GM19043 (cell line): ENCODE measurements around the gene RASEF.
"Not testable (repeated sequence)": the region's sequence is repeated elsewhere in the genome, so short reads cannot be mapped to it uniquely, and the experiment has no call there.

Experiments used
- ATAC-seq: cut with Tn5 transposase; IDR thresholded peaks from one replicate; pipeline ENCODE4 v1.9.1; 2021; ENCODE audit warnings: low read depth; ENCODE audit not compliant: unreplicated experiment

RASEF gene

DNA sequence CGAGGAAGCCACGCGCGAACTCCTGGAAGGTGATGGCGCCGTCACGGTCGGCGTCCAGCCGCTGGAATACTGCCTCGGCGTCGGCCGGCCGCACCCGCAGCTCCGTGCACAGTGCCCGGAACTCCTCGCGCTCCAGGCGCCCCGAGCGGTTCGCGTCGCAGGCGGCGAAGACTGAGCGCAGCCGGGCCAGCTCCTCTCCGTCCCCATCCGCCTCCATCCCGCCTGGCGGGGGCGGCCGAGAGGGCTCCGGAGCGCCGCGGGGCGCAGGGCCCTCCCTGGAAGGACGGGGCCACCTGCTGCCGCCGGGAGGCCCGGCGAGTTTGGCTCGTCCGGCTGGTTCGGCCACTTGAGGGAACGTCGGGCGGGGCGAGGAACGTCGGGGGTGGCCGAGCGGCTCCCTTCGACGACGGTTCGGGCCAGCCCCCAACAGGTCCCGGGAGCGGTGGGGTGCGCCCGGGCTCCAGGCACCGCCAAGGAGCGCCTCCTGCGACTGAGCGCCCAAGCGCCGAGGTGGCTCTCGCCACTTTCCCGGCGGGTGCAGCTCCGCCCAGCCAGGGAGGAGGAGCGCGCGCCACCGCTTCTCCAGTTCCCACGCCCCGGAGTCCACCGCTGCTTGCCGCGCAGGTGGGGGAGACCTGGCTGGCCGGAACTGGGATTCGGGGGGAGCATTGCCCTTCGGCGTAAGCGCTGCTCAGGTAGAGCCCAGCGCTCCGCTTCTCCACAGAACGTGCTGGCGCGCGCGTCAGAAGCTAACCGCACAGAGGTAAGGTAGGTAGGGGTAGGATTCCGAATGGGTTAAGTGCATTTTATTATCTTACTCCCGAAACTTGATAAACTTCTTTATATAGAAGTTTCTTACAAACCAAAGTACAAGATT is at the start of gene RASEF:
TSS of gene RASEF (minus strand) at position 492 of the 877 bp plus-strand sequence. CDS start at position 217, 275 bp downstream.
- ATAC-seq: no peak

DNA sequence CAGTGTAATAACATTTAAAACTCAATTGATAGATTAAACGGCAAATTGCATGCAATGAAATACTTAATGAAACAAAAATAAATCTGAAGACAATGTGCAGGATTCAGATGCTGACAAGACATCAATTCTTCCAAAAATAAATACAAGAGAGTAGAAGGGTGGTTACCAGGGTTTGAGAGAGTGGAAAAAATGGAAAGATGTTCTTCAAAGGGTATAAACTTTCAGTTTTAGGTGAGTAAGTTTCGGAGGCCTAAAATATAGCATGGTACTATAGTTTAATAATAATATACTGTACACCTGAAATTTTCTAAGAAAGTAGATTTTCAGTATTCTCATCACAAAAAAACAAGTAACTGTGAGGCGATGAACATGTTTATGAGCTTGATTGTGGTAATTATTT is 48.2 kb upstream of the RASEF start:
- ATAC-seq: no peak

DNA sequence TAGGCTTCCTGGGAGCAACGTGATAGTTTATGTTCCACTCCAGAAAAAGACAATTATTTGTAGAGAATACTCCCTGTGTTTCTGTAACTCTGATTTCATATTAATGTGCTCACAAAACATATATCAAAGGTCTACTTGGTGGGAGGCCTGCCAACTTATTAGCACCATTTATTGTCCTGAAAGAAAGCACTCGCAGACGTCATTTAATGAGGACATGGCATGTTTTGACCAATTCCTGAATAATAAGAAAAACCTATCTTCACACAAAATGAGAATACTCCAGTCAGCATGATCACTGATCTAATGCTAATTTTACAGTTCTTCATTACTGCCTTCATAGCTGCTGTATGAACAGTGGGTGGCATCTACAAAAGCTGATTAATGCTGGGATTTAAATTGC is 46.4 kb upstream of the RASEF start:
- no peak for ATAC-seq

GRCh38 chr9:83108208-83108607 is 45.3 kb upstream of the RASEF start:
- no peak for ATAC-seq

DNA sequence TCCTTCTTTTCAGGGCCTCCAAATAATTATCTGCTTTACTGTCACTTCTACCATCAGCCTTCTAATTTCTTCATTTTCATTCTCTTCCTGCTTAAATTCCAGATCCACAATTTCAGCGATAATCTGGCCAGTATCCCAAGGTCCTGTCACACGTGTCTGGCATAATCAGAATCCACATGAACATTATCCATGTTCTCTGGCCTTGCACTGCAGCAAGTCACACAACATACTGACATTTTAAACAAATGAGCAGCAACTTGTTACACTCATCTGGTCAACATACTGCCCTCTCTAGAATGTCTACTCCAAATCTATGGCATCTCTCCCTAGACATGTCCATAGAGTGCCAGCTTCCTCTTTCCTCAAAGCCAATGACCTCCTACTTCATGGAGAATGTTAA is 43.8 kb upstream of the RASEF start:
- no peak for ATAC-seq

GRCh38 chr9:83106263-83106662 is 43.3 kb upstream of the RASEF start:
- no peak for ATAC-seq

DNA sequence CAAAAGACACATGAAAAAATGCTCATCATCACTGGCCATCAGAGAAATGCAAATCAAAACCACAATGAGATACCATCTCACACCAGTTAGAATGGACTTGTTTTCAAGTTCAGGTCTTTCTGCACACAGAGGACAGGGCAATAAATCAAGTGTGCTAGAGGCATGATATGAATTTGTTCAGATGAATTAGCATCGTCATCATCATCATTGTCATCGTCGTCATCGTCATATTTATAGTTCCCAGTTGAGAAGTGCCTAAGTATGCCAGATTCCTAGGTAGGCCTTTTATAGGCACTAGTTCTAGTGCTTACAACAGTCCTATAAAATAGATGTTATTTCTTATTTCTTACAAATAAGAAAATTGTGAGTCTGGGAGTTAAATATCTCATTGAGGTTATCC is 34.7 kb upstream of the RASEF start:
- no peak for ATAC-seq

DNA sequence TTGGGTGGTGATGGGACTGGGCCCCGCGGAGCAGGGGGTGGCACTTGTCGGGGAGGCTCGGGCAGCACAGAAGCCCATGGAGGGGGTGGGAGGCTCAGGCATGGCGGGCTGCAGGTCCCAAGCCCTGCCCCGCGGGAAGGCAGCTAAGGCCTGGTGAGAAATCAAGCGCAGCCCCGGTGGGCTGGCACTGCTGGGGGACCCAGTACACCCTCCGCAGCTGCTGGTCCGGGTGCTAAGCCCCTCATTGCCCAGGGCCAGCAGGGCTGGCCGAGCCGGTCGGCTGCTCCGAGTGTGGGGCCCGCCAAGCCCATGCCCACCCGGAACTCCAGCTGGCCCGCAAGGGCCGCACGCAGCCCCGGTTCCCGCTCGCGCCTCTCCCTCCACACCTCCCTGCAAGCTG is 30.4 kb upstream of the RASEF start:
- ATAC-seq: not testable (repeated sequence)

- no peak for ATAC-seq
Observed at GRCh38 chr9:83081846-83082245, 18.9 kb upstream of the RASEF start.

- ATAC-seq: no peak
Observed at GRCh38 chr9:83081010-83081409, 18.1 kb upstream of the RASEF start.

GRCh38 chr9:83075932-83076331 is 13.0 kb upstream of the RASEF start:
- not testable (repeated sequence) for ATAC-seq

GRCh38 chr9:83072498-83072897 is 9.6 kb upstream of the RASEF start:
- not testable (repeated sequence) for ATAC-seq

DNA sequence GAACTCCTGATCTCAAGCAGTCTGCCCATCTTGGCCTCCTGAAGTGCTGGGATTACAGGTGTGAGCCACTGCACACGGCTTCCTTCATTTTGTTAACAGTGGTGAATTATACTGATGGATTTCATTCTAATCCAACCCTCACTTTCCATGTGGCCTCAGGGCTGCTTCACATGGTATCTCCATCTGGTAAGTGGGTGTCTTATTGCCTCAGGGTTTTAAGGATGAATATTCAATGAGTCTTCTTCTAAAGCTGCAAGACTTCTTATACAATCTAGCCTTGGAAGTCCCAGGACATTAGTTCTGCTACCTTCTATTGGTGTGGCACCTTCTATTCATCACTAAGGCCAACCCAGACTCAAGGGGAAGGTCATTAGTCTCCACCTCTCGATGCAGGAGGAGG is 8.7 kb upstream of the RASEF start:
- ATAC-seq: no peak

GRCh38 chr9:83070261-83070660 is 7.3 kb upstream of the RASEF start:
- ATAC-seq: no peak

GRCh38 chr9:83069651-83070050 is 6.7 kb upstream of the RASEF start:
- ATAC-seq: no peak

- ATAC-seq: no peak
Observed at GRCh38 chr9:83068414-83068813, 5.5 kb upstream of the RASEF start.

- ATAC-seq: no peak
Observed at GRCh38 chr9:83067579-83067978, 4.6 kb upstream of the RASEF start.

DNA sequence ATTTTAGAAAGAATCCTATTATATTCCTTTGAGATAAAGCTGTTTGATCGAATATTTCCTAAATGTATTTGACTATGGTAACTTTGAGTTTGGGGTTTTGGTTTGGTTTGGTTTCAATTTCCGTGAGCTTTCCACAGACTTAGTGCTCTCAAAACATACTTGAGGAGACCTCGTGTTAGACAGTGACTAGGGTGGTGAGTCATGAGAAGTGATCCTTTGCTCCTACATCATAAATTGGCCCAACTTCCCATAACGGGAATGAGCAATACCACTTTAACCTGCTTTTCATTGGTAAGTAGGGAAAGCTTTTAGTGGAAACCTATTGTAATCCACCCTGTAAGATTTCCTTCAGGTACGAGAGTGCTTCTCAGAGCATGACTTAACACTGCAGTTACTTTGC is 3.8 kb upstream of the RASEF start:
- no peak for ATAC-seq

DNA sequence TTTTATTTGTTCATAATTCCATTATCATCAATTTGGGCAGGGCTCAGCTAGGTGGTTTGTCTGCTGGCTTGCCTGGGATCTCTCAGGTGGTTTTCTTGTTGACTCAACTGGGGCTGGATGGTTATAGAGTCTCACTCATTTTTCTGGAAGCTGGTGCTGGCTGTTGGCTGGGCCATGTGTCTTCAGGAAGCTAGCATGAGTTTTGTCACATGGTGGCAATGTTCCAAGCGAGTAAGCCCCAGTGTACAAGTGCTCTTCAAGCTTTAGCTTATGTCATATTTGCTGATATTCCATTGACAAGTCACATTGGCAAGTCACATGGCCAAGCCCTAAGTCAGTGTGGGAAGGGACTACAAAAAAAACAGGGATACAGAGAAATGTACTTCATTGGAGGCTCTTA is 2.3 kb upstream of the RASEF start:
- no peak for ATAC-seq

GRCh38 chr9:83061990-83062650 is 822 bp downstream of the RASEF start:
- no peak for ATAC-seq

GRCh38 chr9:83061036-83061435 is 1.9 kb downstream of the RASEF start:
- ATAC-seq: no peak

DNA sequence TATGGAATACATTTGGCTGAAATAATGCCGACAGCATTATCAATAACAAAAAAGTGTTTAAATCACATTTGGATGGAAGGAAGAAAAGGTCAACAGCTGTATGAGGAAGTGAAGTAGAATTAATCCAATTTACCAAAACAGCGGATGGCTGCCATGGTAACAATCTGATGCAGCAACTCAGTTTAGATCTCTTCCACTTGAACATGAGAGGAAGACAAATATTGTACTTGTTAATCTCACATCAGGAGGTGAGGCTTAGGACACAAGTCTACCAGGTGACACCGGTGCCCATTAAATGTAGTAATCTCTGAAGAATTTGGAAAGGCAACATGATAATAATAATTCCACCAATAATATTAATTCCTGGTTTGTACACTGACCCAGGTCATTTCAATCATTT is 2.4 kb downstream of the RASEF start:
- no peak for ATAC-seq
